OCI-LY3 (cell line): ENCODE data around the gene TCF7.
A peak's percentile ranks its signal among the peaks of the same experiment; 100 is the strongest.

Source experiments
- H2AFZ ChIP-seq: fragments of 200-600, 300-600 bp; shearing (Covaris generic); 2 replicates; pipeline ENCODE4 v1.6.0; 2014; ENCODE audit warnings: antibody characterized with exemption, low read depth, low read length
- H3K27ac ChIP-seq: fragments of 200-600, 300-600 bp; sonication (generic); 2 replicates; pipeline ENCODE4 v1.5.1; 2014; ENCODE audit warnings: mild to moderate bottlenecking, low read length, moderate library complexity, mixed read lengths
- H3K27me3 ChIP-seq: fragments of 200-600, 300-600 bp; sonication (generic); 2 replicates; pipeline ENCODE4 v1.6.1; 2014; ENCODE audit warnings: low read depth, low read length, mixed read lengths
- H3K36me3 ChIP-seq: fragments of 200-600, 300-600 bp; sonication (generic); replicated peaks from 2 replicates; pipeline ENCODE3; 2014; ENCODE audit warnings: low read depth, low read length, mixed read lengths
- H3K4me1 ChIP-seq: fragments of 300-600, 200-600 bp; sonication (generic); 2 replicates; pipeline ENCODE4 v1.6.1; 2014; ENCODE audit warnings: low read length, mixed read lengths
- H3K4me2 ChIP-seq: fragments of 200-600, 300-600 bp; sonication (generic); 2 replicates; pipeline ENCODE4 v1.6.1; 2014; ENCODE audit warnings: low read length, mixed read lengths
- H3K4me3 ChIP-seq: fragments of 300-600, 200-600 bp; sonication (generic); 2 replicates; pipeline ENCODE4 v1.5.1; 2014; ENCODE audit warnings: antibody characterized with exemption, mild to moderate bottlenecking, low read length, moderate library complexity
- H3K79me2 ChIP-seq: fragments of 300-600, 200-600 bp; shearing (Covaris generic); 2 replicates; pipeline ENCODE4 v1.6.1; 2014; ENCODE audit warnings: mild to moderate bottlenecking, low read length, mixed read lengths
- H3K9ac ChIP-seq: fragments of 300-600, 200-600 bp; shearing (Covaris generic); 2 replicates; pipeline ENCODE4 v1.6.0; 2014; ENCODE audit warnings: mild to moderate bottlenecking, low read length, moderate library complexity
- H3K9me3 ChIP-seq: fragments of 200-600, 300-600 bp; shearing (Covaris generic); 2 replicates; pipeline ENCODE4 v1.6.1; 2014; ENCODE audit warnings: low read length, mixed read lengths; ENCODE audit not compliant: insufficient read depth
- H4K20me1 ChIP-seq: fragments of 200-600, 300-600 bp; sonication (generic); 2 replicates; pipeline ENCODE4 v1.6.1; 2016; ENCODE audit warnings: low read length, mixed read lengths; ENCODE audit not compliant: insufficient read depth
- EZH2phosphoT487 ChIP-seq: fragments of 200-600 bp; shearing (Covaris generic); IDR thresholded peaks from 2 replicates; pipeline ENCODE4 v1.6.1; 2018; ENCODE audit warnings: antibody characterized with exemption, mixed run types, low read depth
- TF ChIP-seq, protein P1 (sequence below): fragments of 200-600, 300-600 bp; sonication (generic); IDR thresholded peaks from 2 replicates; pipeline ENCODE4 v1.5.1; 2014; ENCODE audit warnings: antibody characterized with exemption, low read length, low read depth

The TCF7 gene

DNA sequence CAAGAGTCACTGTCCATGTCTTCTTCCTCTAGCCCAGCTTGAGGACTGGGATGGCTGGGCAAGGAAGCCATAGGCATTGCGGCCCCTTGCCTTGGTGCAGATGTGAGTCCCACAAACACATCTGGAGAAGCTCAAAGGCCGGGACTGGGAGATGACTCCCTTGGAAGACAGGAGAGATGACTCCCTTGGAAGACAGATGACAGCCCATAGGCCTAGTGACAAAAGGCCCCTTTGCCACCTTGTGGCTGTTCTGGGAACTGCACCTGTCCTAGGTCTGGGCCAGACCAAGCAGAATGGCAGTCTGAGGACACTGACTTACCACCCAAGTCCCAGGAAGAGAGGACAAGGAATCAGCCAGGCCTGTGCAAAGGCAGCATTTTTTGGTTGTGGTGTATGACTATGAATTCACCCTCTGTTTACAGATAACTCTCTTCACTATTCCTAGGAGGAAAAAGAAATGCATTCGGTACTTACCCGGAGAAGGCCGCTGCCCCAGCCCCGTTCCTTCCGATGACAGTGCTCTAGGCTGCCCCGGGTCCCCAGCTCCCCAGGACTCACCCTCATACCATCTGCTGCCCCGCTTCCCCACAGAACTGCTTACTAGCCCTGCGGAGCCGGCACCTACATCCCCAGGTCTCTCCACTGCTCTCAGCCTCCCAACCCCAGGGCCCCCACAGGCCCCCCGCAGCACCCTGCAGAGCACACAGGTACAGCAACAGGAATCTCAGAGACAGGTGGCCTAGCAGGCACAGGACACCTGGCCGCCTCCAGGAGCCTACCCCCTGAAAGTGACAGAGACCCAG lies 31.5 kb downstream of the TCF7 start:
- TF ChIP-seq EZH2phosphoT487: no peak
- TF ChIP-seq, protein P1, sequence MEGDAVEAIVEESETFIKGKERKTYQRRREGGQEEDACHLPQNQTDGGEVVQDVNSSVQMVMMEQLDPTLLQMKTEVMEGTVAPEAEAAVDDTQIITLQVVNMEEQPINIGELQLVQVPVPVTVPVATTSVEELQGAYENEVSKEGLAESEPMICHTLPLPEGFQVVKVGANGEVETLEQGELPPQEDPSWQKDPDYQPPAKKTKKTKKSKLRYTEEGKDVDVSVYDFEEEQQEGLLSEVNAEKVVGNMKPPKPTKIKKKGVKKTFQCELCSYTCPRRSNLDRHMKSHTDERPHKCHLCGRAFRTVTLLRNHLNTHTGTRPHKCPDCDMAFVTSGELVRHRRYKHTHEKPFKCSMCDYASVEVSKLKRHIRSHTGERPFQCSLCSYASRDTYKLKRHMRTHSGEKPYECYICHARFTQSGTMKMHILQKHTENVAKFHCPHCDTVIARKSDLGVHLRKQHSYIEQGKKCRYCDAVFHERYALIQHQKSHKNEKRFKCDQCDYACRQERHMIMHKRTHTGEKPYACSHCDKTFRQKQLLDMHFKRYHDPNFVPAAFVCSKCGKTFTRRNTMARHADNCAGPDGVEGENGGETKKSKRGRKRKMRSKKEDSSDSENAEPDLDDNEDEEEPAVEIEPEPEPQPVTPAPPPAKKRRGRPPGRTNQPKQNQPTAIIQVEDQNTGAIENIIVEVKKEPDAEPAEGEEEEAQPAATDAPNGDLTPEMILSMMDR: peak; percentile 61
- H2AFZ ChIP-seq: no peak overlapping the region
- no peak overlapping the region for H3K27ac ChIP-seq
- peaks cover 2% of the 10 kb centered on the region for H3K4me1 ChIP-seq
- H3K27me3 ChIP-seq: no peaks in the 10 kb centered on the region
- H3K9ac ChIP-seq: no peak overlapping the region
- peaks cover 4% of the 10 kb centered on the region for H4K20me1 ChIP-seq
- peaks cover 27% of the 10 kb centered on the region for H3K36me3 ChIP-seq
- no peak overlapping the region for H3K4me3 ChIP-seq
- H3K9me3 ChIP-seq: no peaks in the 10 kb centered on the region
- H3K4me2 ChIP-seq: no peak overlapping the region
- peaks cover 3% of the 10 kb centered on the region; the same call in 1 of the 2 replicates for H3K79me2 ChIP-seq

DNA sequence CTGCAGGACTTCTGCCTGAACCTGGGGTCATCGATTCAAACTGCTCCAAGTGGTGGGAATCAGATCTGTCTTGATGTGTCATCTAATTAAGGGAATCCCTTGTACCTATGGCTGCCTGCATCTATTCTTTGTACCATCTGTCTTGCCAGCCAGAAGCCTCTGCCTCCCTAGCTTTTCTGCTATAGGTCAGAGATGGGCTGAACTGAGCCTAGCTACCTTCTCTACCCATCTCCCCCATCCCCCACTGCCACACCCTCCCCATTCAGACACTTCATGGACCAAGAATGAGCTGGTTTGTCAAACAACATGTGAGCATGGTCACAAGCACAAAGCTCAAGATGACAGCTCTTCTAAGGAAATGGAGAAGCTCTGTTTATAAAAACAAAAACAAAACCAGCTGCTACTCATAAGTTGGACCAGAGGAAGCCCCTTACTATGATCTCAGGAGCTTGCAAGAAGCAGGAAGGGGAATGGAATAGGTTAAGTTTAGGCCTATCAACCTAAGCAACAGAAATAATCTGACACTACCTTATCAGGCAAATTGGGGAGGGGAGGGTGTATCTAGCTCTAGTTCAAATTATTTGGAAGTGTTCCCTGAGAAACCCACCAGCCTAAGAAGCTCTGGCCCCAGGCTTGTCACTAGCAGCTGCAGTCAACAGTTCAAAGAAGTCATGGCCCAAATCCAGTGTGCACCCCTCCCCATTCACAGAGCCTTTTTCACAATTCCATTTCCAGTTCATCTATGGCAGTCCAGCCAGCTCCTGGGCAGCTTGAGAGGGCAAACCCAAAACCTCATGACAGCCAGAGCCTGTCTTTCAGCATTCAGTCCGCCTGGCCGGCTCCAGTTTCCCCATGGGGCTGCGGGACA lies 32.4 kb downstream of the TCF7 start:
- H3K9me3 ChIP-seq: no peaks in the 10 kb centered on the region
- TF ChIP-seq, protein P1: no peak
- no peak for TF ChIP-seq EZH2phosphoT487
- H3K79me2 ChIP-seq: peaks cover 3% of the 10 kb centered on the region; the same call in 1 of the 2 replicates
- H3K4me1 ChIP-seq: no peaks in the 10 kb centered on the region
- H3K36me3 ChIP-seq: peaks cover 30% of the 10 kb centered on the region
- H3K4me2 ChIP-seq: no peak overlapping the region
- no peaks in the 10 kb centered on the region for H3K27me3 ChIP-seq
- H3K4me3 ChIP-seq: no peak overlapping the region
- no peak overlapping the region for H2AFZ ChIP-seq
- H3K27ac ChIP-seq: no peak overlapping the region
- no peak overlapping the region for H3K9ac ChIP-seq
- H4K20me1 ChIP-seq: peaks cover 4% of the 10 kb centered on the region; the same call in 1 of the 2 replicates

DNA sequence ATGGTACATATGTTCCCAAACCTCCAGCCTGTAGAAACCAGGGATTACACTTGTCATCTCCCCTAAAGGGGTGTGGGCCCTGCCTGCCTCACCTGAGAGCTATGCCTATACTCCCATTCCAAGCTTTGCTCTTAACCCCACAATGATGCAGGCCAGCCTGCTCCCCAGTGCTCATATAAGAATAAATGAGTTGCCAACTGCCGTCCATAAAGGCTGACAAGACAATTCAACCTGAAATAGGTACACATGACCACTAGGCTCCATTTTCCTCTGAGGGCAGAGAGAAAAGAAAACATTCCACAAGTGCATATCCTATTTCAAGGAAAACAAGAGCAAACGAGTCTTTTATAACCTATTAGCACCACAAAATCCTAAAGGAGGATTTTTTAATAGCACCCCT lies 33.8 kb downstream of the TCF7 start:
- H3K27me3 ChIP-seq: no peaks in the 10 kb centered on the region
- H3K9me3 ChIP-seq: no peaks in the 10 kb centered on the region
- no peak overlapping the region for H3K27ac ChIP-seq
- peaks cover 4% of the 10 kb centered on the region; the same call in 1 of the 2 replicates for H4K20me1 ChIP-seq
- no peak overlapping the region for H3K4me3 ChIP-seq
- H3K4me1 ChIP-seq: no peaks in the 10 kb centered on the region
- H3K4me2 ChIP-seq: no peak overlapping the region
- H3K36me3 ChIP-seq: peaks cover 35% of the 10 kb centered on the region
- no peak overlapping the region for H2AFZ ChIP-seq
- H3K79me2 ChIP-seq: peaks cover 3% of the 10 kb centered on the region; the same call in 1 of the 2 replicates
- no peak for TF ChIP-seq EZH2phosphoT487
- TF ChIP-seq, protein P1: no peak
- H3K9ac ChIP-seq: no peak overlapping the region

DNA sequence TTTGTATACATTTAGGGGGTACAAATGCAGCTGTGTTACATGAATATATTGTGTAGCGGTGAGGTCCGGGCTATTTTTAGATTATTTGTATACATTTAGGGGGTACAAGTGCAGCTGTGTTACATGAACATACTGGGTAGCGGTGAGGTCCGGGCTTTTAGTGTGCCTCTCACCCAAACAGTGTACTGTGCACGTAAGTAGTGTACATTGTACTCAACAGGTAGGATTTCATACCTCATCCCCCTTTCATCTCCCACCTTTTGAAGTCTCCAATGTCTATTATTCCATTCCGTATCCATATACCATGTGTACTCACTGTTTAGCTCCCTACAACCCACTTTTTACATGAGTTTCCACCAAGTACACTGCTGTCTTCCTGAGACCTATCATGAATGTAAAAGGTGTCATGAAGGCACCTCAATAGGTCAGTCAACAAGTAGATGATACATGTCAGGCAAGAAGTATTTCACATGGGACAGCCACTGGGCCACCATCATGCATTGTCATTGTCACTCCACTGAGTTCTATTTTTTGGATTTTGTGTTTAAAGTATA lies 34.6 kb downstream of the TCF7 start:
- H3K36me3 ChIP-seq: peaks cover 37% of the 10 kb centered on the region

More for the DNA sequence above, 34.6 kb downstream of the TCF7 start:
- Histone ChIP-seq H4K20me1 (peaks cover 4% of the 10 kb centered on the region; the same call in 1 of the 2 replicates), H3K27me3 (no peaks in the 10 kb centered on the region), H3K4me2 (no peak overlapping the region), H3K9ac (no peak overlapping the region), H3K9me3 (no peaks in the 10 kb centered on the region), H3K27ac (no peak overlapping the region), H2AFZ (no peak overlapping the region), H3K4me1 (no peaks in the 10 kb centered on the region), H3K79me2 (peaks cover 3% of the 10 kb centered on the region; the same call in 1 of the 2 replicates), H3K4me3 (no peak overlapping the region)
- TF ChIP-seq, protein P1: no peak
- no peak for TF ChIP-seq EZH2phosphoT487
